A549 (cell line): ENCODE measurements around the gene BRAF. TPM values are rescaled to one million over a fixed set of nuclear protein-coding genes. Genes with fewer than 3 reads are reported as not detected.

ENCODE experiments used
- ATAC-seq, 2 experiments: fragments of 200-7000 bp in 1 of 2; fragments of >200 bp in 1 of 2; cut with Nextera tagmentation in 1 of 2; cut with Tn5 transposase in 1 of 2; 3 replicates each; pipeline versions ENCODE4 v1.8.0 to v1.9.1; 2018 to 2020; ENCODE audit warnings: mild to moderate bottlenecking in 1 of 2, moderate library complexity in 1 of 2
- CTCF ChIA-PET: fragments of 300-600 bp; sonication (Branson Sonifier 250); formaldehyde crosslinking; extraction: SDS; loops from one replicate; lab custom pipeline; 2021; ENCODE audit warnings: antibody characterized with exemption, inconsistent platforms; lab: Yijun Ruan, JAX
- POLR2A ChIA-PET: fragments of 350-600 bp; formaldehyde crosslinking; extraction: SDS; loops from one replicate; lab custom pipeline; 2021; ENCODE audit warnings: antibody characterized with exemption, inconsistent platforms; lab: Yijun Ruan, JAX
- DNase-seq, 2 experiments: peaks; one replicate each; pipeline versions ENCODE4 v3.0.0 to v3.0.0-alpha.2; 2011 to 2016; ENCODE audit warnings: low read depth in 1 of 2, low spot score in 1 of 2
- FAIRE-seq: peaks from 2 replicates; lab custom pipeline; 2011; peaks lifted over from hg19 to GRCh38; lab: Jason Lieb, UNC
- H3K27ac ChIP-seq, 2 experiments: fragments of >200 bp; sonication (Bioruptor Twin); formaldehyde crosslinking; 3 replicates each; pipeline ENCODE4 v1.5.1; 2016 to 2017
- H3K4me1 ChIP-seq: fragments of >200 bp; sonication (Bioruptor Twin); formaldehyde crosslinking; 3 replicates; pipeline ENCODE4 v1.6.1; 2016
- H3K4me2 ChIP-seq: fragments of >200 bp; sonication (Bioruptor Twin); formaldehyde crosslinking; 3 replicates; pipeline ENCODE4 v1.6.1; 2016
- H3K4me3 ChIP-seq: fragments of >200 bp; sonication (Bioruptor Twin); formaldehyde crosslinking; 3 replicates; pipeline ENCODE4 v1.5.1; 2016
- H3K9me3 ChIP-seq: fragments of >200 bp; sonication (Bioruptor Twin); formaldehyde crosslinking; 3 replicates; pipeline ENCODE4 v1.6.1; 2016
- ATOH8 ChIP-seq: fragments of 250-450 bp; sonication (Bioruptor Pico); IDR thresholded peaks from 2 replicates; pipeline ENCODE4 v1.5.0; 2020; ENCODE audit warnings: low read depth, mild to moderate bottlenecking, moderate library complexity
- CHD2 ChIP-seq: fragments of 150-350 bp; IDR thresholded peaks from 2 replicates; pipeline ENCODE4 v1.6.1; 2014; ENCODE audit warnings: low read length; ENCODE audit not compliant: partially characterized antibody
- CTCF ChIP-seq: fragments of >200 bp; sonication (Bioruptor Twin); formaldehyde crosslinking; IDR thresholded peaks from 3 replicates; pipeline ENCODE4 v1.5.1; 2016
- EP300 ChIP-seq, 2 experiments: fragments of >200 bp; sonication (Bioruptor Twin); formaldehyde crosslinking; IDR thresholded peaks; 2 replicates in 1 of 2; 3 replicates in 1 of 2; pipeline ENCODE4 v1.6.1; 2016 to 2017
- FOSL2 ChIP-seq, 2 experiments: fragments of 450-650 bp in 1 of 2; fragments of >200 bp in 1 of 2; sonication (Bioruptor Twin) in 1 of 2; formaldehyde crosslinking; IDR thresholded peaks; 2 replicates each; pipeline versions ENCODE4 v1.5.0 to v1.6.1; 2016 to 2020; ENCODE audit warnings: mild to moderate bottlenecking in 1 of 2, moderate library complexity in 1 of 2
- HDAC2 ChIP-seq: fragments of 200-600 bp; sonication (generic); IDR thresholded peaks from 2 replicates; pipeline ENCODE4 v1.6.1; 2016
- HMGXB4 ChIP-seq: fragments of 250-450 bp; sonication (Bioruptor Pico); IDR thresholded peaks from 2 replicates; pipeline ENCODE4 v1.5.0; 2021; ENCODE audit warnings: mild to moderate bottlenecking, moderate library complexity, borderline replicate concordance
- HOXB13 ChIP-seq: fragments of 250-450 bp; sonication (Bioruptor Pico); IDR thresholded peaks from 2 replicates; pipeline ENCODE4 v1.5.0; 2020; ENCODE audit warnings: low read depth, mild to moderate bottlenecking, moderate library complexity
- MYC ChIP-seq: IDR thresholded peaks from 2 replicates; pipeline ENCODE4 v1.6.1; 2012; ENCODE audit warnings: mild to moderate bottlenecking, inconsistent platforms, low read length, improper control_type of control experiment, borderline replicate concordance
- NFE2L2 ChIP-seq: fragments of 150-350 bp; conservative IDR thresholded peaks from 2 replicates; pipeline ENCODE4 v1.6.1; 2014; ENCODE audit warnings: low read length
- NPAS2 ChIP-seq: fragments of 250-450 bp; sonication (Bioruptor Pico); IDR thresholded peaks from 2 replicates; pipeline ENCODE4 v1.8.0; 2022; ENCODE audit warnings: mild to moderate bottlenecking, moderate library complexity, borderline replicate concordance
- NR3C1 ChIP-seq: fragments of >200 bp; sonication (Bioruptor Twin); formaldehyde crosslinking; IDR thresholded peaks from 3 replicates; pipeline ENCODE4 v1.6.1; 2017
- PHF8 ChIP-seq: fragments of 200-600 bp; sonication (generic); IDR thresholded peaks from 2 replicates; pipeline ENCODE4 v1.6.1; 2016; ENCODE audit warnings: low read depth, mild to moderate bottlenecking, antibody characterized with exemption, moderate library complexity, borderline replicate concordance
- RCOR1 ChIP-seq: fragments of 150-350 bp; IDR thresholded peaks from 2 replicates; pipeline ENCODE4 v1.6.1; 2014; ENCODE audit warnings: antibody characterized with exemption, low read length, low read depth
- SMC3 ChIP-seq: fragments of >200 bp; sonication (Bioruptor Twin); formaldehyde crosslinking; IDR thresholded peaks from 3 replicates; pipeline ENCODE4 v1.6.1; 2018; ENCODE audit warnings: inconsistent platforms
- TP53 ChIP-seq: fragments of 250-450 bp; sonication (Bioruptor Pico); IDR thresholded peaks from 2 replicates; pipeline ENCODE4 v1.5.0; 2021; ENCODE audit warnings: mild to moderate bottlenecking, moderate library complexity
- ZSCAN20 ChIP-seq: fragments of 250-450 bp; sonication (Bioruptor Pico); IDR thresholded peaks from 2 replicates; pipeline ENCODE4 v1.8.0; 2022; ENCODE audit warnings: mild to moderate bottlenecking, moderate library complexity
- WGBS: methylation state at CpG from one replicate; pipeline ENCODE4 v1.1.6; 2017; ENCODE audit errors: missing lambda C conversion rate; 5-methylcytosine and 5-hydroxymethylcytosine counted together
- polyA plus RNA-seq, 4 experiments: library from polyadenylated mRNA; depleted of rRNA in 3 of 4; stranded (reverse); fragments of >200 nt; fragmentation: RNase III in 1 of 4; extraction: RNeasy Plus Mini Kit Qiagen cat#74134 plus additional on column Dnase treatment in 1 of 4; gene quantifications; 2 replicates in 3 of 4; 3 replicates in 1 of 4; pipeline ENCODE4 v1.2.3, GENCODE V29; 2011 to 2017
- TF ChIP-seq, protein P1 (sequence below): IDR thresholded peaks from 2 replicates; pipeline ENCODE4 v1.6.1; 2012; ENCODE audit warnings: low read depth, borderline replicate concordance
- TF ChIP-seq, protein P2 (sequence below): IDR thresholded peaks from 2 replicates; pipeline ENCODE4 v1.6.1; 2012

BRAF gene
- polyA plus RNA-seq, 2 of the 4 experiments (the other 2 are of a cell fraction): 6.1 to 19.7 TPM

GRCh38 chr7:140683657-140684056, 241.1 kb downstream of the BRAF start (continued):
- no peak for TF ChIP-seq CTCF
- no peak for TF ChIP-seq FOSL2 (IDR thresholded peaks at IDR 0.05)
- TF ChIP-seq FOSL2 (CRISPR knock-in tag; IDR thresholded peaks at IDR 0.05): no peak
- no peak for TF ChIP-seq MYC
- TF ChIP-seq, protein P1, sequence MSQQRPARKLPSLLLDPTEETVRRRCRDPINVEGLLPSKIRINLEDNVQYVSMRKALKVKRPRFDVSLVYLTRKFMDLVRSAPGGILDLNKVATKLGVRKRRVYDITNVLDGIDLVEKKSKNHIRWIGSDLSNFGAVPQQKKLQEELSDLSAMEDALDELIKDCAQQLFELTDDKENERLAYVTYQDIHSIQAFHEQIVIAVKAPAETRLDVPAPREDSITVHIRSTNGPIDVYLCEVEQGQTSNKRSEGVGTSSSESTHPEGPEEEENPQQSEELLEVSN: no peak
- TF ChIP-seq NPAS2 (CRISPR knock-in tag): no peak

- Histone ChIP-seq H3K4me2 (no peak overlapping the region), H3K9me3 (no peaks in the 10 kb centered on the region), H3K4me3 (no peak overlapping the region), H3K27ac (no peak overlapping the region), H3K4me1 (no peaks in the 10 kb centered on the region)
- ATAC-seq (no peak), DNase-seq (no peak), FAIRE-seq (no peak)
- ChIA-PET CTCF (no interaction called here), POLR2A (no interaction called here)
- 90% methylated on average over 3 of the region's 3 CpGs for WGBS
- no peak for TF ChIP-seq ZSCAN20
- TF ChIP-seq HOXB13 (CRISPR knock-in tag): no peak
Observed at GRCh38 chr7:140681766-140682165, 243.0 kb downstream of the BRAF start.

- H3K27ac ChIP-seq: no peak overlapping the region
- FAIRE-seq (no peak), ATAC-seq (no peak), DNase-seq (no peak)
- H3K9me3 ChIP-seq: no peaks in the 10 kb centered on the region
- POLR2A ChIA-PET: no interaction called here
- no peak overlapping the region for H3K4me3 ChIP-seq
- 97% methylated on average over 7 of the region's 7 CpGs for WGBS
- no peaks in the 10 kb centered on the region for H3K4me1 ChIP-seq
- CTCF ChIA-PET: interaction anchor here (0.7 kb wide), 1 partner anchor 140 kb away, joined by 3 read pairs; no protein-coding TSS in a partner anchor
- H3K4me2 ChIP-seq: no peak overlapping the region
- TF ChIP-seq NFE2L2 (no peak), PHF8 (no peak), HMGXB4 (CRISPR knock-in tag) (no peak), HDAC2 (no peak), RCOR1 (no peak), SMC3 (no peak), EP300 (IDR thresholded peaks at IDR 0.05) (no peak), NR3C1 (no peak), ATOH8 (no peak), HOXB13 (CRISPR knock-in tag) (no peak), CHD2 (no peak), TP53 (no peak)
- TF ChIP-seq, protein P2, sequence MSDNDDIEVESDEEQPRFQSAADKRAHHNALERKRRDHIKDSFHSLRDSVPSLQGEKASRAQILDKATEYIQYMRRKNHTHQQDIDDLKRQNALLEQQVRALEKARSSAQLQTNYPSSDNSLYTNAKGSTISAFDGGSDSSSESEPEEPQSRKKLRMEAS: no peak
Observed at GRCh38 chr7:140680886-140681285, 243.8 kb downstream of the BRAF start.
